Kidney tubule cell (primary cell): ENCODE data around the gene LPP.

Experiments used
- DNase-seq: peaks from one replicate; pipeline ENCODE4 v3.0.0-alpha.2; 2018; ENCODE audit warnings: low spot score

The LPP gene

DNA sequence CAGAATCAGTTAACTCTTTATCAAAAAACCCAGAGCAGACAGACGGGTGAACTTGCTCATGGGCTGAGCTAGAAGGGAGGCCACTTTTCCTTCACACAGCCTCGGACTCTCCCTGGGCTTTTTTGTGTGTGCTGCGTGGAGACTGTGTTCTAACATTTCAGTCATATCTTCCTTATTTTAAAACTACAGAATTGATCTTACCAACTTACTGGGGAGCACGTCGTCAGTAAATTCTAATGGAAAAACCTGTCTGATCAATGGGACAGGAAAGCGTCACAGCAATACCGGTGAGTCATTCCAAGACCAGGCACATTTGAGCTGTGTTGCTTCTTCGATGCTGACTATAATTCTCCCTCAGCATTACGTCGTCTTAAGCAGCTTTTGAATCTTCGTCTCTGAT, 145.1 kb downstream of the LPP start:
- DNase-seq: no peak

DNA sequence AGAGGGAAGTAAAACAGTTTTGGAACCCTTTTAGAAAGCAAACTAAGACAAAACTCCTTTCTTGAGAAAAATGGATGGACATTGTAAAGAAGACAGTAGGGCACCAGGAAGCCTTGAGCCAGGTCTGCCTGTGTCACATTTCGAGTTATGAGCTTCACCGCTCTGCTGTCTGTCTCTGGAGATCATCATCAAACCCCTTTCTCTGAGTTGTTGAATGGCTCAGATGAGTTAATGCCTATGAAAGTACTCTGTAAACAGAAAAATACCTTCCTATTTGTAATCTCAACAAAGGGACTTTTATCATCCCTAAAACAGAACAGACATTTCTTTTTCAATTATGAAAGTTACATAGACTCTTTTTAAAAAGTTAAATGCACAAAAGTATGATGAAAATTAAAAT, 145.8 kb downstream of the LPP start:
- DNase-seq: no peak

DNA sequence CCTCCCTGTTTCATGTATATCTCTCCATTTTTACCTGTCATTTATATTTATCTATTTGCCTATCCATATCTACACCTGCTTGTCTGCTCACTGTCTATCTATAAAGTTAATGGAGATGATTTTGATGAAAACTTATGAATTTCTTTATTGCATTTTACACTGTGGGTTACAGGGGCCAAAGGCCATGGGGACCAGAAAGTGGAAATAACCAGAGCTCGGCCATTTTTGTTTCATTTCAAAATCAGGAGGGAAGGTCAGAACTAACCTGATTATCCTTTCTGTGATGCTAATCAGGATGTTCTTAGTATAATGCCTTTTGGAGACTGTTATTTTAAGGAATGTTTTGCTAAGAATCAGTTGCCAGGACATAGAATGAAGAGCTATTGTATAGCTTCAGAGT, 147.2 kb downstream of the LPP start:
- DNase-seq: no peak

GRCh38 chr3:188303286-188303799, 149.4 kb downstream of the LPP start:
- DNase-seq: peak; percentile 66

DNA sequence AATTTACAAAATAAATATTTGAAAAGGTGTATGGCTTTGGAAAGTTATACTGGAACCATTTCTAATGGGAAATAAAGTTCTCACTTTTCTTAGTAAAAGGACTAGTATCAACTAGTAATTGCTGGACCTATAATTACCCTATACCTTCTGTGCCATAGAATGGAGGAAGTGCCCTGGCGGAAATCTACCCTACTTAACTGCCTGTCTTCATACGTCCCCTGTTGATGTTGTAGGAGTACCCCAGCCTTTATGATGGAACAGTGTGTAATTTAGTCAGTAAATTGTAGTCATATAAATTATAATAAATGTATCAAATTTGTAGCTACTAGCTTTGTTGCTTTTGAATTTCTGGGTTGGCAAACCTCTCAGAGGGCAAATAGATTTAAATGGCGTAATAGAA, 149.9 kb downstream of the LPP start:
- no peak for DNase-seq

- no peak for DNase-seq
Observed at GRCh38 chr3:188304501-188304900, 150.5 kb downstream of the LPP start.

DNA sequence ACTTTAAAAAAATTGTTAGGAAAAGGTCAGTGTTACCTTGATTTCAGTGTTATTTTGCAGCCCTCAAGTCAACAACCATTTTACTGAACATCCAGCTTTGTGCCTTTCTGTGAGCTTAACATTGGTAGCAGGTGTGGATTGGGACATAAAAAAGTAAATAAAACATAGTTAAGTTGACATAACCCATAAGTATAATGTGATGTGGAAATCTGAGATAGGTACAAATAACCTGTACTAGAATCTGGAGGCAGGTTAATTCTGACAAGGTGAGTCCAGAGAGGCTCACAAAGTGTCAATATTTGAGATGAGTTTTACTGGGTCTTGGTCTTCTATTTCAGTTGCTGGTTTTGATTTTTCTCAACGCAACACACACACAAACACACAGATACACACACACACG, 151.3 kb downstream of the LPP start:
- no peak for DNase-seq

- no peak for DNase-seq
Observed at GRCh38 chr3:188306435-188307005, 152.6 kb downstream of the LPP start.

- DNase-seq: no peak
Observed at GRCh38 chr3:188309437-188310269, 155.7 kb downstream of the LPP start.

DNA sequence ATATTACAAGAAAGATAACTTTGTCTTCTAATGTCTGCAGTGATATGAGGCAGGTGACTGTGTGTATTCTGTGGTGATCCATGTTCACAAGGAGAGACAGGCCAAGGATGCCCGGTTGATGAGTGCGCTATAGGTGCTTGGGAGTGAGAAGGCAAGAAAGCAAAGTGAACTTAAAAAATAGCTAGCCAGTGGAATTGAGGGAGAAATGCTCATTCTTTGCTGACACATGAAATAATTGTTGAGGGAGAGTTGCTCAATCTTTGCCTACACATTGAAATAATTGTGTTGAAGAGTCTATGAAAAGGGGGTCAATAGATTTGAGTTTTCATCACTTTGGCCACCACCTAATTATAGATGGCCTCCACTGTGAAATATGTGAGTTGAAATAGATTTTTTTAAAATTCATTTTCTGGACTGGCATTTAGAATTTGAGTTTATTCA, 156.3 kb downstream of the LPP start:
- DNase-seq: no peak

GRCh38 chr3:188315553-188315952, 161.6 kb downstream of the LPP start:
- no peak for DNase-seq

DNA sequence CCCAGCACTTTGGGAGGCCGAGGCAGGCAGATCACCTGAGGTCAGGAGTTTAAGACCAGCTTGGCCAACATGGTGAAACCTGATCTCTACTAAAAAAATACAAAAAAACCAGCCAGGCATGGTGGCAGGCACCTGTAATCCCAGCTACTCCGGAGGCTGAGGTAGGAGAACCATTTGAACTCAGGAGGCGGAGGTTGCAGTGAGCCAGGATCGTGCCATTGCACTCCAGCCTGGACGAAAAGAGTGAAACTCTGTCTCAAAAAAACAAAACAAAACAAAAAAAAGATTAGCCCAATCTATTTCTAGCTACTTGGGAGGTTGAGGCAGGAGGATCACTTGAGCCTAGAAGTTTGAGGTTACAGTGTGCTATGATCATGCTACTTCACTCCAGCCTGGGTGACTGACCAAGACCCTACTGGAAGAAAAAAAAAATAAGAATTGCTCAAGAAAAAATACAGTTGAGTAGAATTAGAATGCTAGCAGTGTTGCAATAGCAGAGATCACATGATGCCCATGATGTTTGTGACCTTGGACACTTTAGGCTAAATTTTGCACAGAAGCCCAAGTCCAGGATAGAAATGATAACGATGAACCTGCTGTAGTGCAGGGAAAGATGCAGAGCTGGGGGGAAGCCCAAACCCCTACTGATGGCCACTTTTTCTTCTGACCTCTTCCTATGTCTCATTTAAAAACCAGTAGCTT, 162.2 kb downstream of the LPP start:
- DNase-seq: no peak

DNA sequence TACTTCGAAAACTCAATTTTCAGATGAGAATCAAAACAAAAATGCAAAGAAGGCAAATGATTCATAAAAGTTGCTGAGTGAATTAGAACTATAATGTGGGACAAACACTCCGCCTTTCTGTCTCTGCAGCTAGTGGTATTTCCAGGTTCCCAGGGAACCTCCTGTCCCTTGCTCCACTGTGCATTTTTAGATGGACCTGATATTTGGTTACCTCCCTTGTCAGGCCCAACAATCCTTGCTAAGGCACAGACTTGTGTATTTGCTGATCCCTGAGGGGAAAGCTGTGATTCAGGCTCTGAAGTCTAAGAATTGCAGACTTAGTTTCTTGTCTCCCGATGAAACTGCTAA, 162.7 kb downstream of the LPP start:
- DNase-seq: no peak

GRCh38 chr3:188319569-188319968, 165.6 kb downstream of the LPP start:
- DNase-seq: peak; percentile 24

GRCh38 chr3:188320757-188321156, 166.8 kb downstream of the LPP start:
- peak; percentile 76 for DNase-seq

DNA sequence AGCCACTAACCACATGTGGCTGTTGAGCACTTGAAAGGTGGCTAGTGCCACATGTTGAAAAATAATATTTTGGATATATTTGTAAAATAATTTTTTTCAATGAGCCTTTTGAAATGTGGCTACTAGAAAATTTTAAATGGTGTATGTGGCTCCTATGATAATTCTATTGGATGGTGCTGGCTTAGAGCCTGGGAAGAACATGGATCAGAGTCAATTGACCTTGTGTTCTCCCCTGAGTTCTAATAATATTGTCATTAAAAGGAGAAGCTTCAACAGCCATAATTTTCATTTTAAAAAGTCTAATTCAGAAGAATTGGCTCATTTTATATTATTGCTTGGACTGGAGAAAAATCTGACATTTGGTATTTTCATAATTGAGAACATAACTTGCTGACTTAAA, 167.3 kb downstream of the LPP start:
- no peak for DNase-seq

GRCh38 chr3:188322135-188322887, 168.4 kb downstream of the LPP start:
- no peak for DNase-seq

- peak; percentile 80 for DNase-seq
Observed at GRCh38 chr3:188323067-188323842, 169.3 kb downstream of the LPP start.

DNA sequence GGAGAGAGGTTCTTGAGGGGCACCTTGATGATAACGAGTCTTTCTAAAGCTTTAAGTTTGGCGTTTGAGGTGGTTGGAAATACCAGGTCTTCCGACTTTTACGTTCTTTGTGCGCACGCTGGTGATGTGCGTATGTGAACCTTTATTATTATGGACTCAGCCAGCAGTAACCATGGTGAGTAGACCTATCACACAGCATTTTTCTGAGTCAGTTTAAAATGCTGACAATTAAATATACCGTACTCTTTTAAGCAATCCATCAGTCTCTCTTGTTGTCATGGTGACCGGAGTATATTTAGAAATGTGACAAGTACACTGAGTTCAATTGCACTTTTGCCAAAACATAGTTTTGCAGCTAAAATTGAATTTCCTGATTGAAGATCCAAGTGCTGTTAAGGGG, 172.2 kb downstream of the LPP start:
- DNase-seq: no peak

DNA sequence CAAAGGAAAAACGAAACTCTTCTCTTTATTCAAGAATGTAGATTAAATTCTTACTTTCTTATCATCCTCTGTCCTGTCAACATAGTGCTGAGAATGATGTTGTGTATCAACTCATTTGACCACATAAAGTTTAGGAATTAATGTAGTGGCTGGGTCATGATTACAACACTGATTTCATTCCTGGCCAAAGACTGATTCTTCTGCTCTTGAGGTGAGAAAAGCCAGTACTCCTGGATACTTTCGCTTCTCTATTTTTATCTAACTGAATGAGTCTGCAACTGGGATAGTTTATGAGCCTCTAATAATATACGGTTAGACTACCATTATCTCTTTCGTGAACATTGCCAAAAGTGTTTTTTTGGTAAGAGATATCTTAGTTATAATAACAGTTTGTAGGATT, 173.0 kb downstream of the LPP start:
- DNase-seq: no peak

GRCh38 chr3:188327433-188327832, 173.5 kb downstream of the LPP start:
- no peak for DNase-seq

GRCh38 chr3:188330138-188330537, 176.2 kb downstream of the LPP start:
- no peak for DNase-seq
